ENCODE measurements around the gene PRR23E.

DNA sequence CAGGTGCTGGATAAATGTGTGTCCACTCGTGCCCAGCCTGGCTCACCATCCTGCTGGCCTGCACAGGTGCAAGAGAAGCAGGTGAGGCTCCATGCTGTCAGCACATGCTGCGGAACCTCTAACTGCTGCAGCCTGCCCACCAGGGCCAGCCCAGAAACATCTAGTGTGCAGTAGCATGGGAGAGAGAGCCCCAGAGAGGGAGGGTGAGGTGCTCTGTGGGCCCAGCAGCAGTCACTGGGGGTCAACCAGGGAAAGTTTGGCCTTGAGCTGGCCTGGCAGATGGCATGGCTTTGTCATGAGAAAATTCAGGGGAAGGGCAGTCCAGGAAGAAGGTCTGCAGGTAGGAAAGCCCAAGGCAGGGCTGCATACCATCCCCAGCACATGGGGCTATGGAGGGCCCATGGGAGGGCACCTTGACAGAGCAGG lies 18.2 kb upstream of the PRR23E start:
- TF ChIP-seq, protein P1, sequence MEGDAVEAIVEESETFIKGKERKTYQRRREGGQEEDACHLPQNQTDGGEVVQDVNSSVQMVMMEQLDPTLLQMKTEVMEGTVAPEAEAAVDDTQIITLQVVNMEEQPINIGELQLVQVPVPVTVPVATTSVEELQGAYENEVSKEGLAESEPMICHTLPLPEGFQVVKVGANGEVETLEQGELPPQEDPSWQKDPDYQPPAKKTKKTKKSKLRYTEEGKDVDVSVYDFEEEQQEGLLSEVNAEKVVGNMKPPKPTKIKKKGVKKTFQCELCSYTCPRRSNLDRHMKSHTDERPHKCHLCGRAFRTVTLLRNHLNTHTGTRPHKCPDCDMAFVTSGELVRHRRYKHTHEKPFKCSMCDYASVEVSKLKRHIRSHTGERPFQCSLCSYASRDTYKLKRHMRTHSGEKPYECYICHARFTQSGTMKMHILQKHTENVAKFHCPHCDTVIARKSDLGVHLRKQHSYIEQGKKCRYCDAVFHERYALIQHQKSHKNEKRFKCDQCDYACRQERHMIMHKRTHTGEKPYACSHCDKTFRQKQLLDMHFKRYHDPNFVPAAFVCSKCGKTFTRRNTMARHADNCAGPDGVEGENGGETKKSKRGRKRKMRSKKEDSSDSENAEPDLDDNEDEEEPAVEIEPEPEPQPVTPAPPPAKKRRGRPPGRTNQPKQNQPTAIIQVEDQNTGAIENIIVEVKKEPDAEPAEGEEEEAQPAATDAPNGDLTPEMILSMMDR (IDR thresholded peaks at IDR 0.05): no peak
- TF ChIP-seq ZFX (IDR thresholded peaks at IDR 0.05; ENCODE audit: borderline replicate concordance): no peak

Data from 22Rv1 (cell line).